NB4 (cell line): ENCODE measurements around the gene DACT3.

Experiments
- CTCF ChIP-seq: IDR thresholded peaks from one replicate; pipeline ENCODE4 v1.5.1; 2012; ENCODE audit warnings: low read depth, low read length
- POLR2A ChIP-seq: IDR thresholded peaks from 2 replicates; pipeline ENCODE4 v1.6.1; 2011; ENCODE audit warnings: mild to moderate bottlenecking; ENCODE audit not compliant: insufficient read length; ENCODE audit errors: extremely low read depth

- no peak for TF ChIP-seq CTCF
- TF ChIP-seq POLR2A: no peak
These were observed 32.8 kb upstream of the DACT3 start for GRCh38 chr19:46693760-46694159.
